Epithelial cell of esophagus (primary cell): Measurements from ENCODE around the gene ARID3A.
A peak's percentile ranks its signal among the peaks of the same experiment; 100 is the strongest.
"Not testable (repeated sequence)": the region's sequence is repeated elsewhere in the genome, so short reads cannot be mapped to it uniquely, and the experiment has no call there.

Experiments
- DNase-seq: peaks from one replicate; pipeline ENCODE4 v3.0.0; 2010; ENCODE audit warnings: low read depth
- H3K4me3 ChIP-seq: 2 replicates; pipeline ENCODE4 v1.5.1; 2011; ENCODE audit warnings: mild to moderate bottlenecking, low read length, control low read depth
- CTCF ChIP-seq: IDR thresholded peaks from 2 replicates; pipeline ENCODE4 v1.5.1; 2011; ENCODE audit warnings: low read depth, mild to moderate bottlenecking, low read length, control low read depth, inconsistent platforms; ENCODE audit not compliant: insufficient read depth; ENCODE audit errors: missing control alignments

Gene ARID3A

GRCh38 chr19:1017906-1018305 is 92.1 kb downstream of the ARID3A start:
- no peak for TF ChIP-seq CTCF
- no peak overlapping the region for H3K4me3 ChIP-seq
- no peak for DNase-seq

GRCh38 chr19:1018393-1018792 is 92.6 kb downstream of the ARID3A start:
- no peak for DNase-seq
- no peak for TF ChIP-seq CTCF
- no peak overlapping the region for H3K4me3 ChIP-seq

GRCh38 chr19:1018932-1019615 is 93.2 kb downstream of the ARID3A start:
- H3K4me3 ChIP-seq: peak overlapping the region; percentile 94
- DNase-seq: no peak
- no peak for TF ChIP-seq CTCF

GRCh38 chr19:1019616-1019961 is 93.8 kb downstream of the ARID3A start:
- TF ChIP-seq CTCF: no peak
- DNase-seq: no peak
- peak overlapping the region; percentile 94 for H3K4me3 ChIP-seq

- no peak for TF ChIP-seq CTCF
- DNase-seq: peak; percentile 25
- peak overlapping the region; percentile 94 for H3K4me3 ChIP-seq
Observed at GRCh38 chr19:1019980-1020867, 94.4 kb downstream of the ARID3A start.

GRCh38 chr19:1020868-1021425 is 95.1 kb downstream of the ARID3A start, which contains the start of gene TMEM259:
Gene TMEM259, minus strand, starts transcription at chr19:1021123. Its CDS starts 127 bp downstream, at chr19:1020996.
- peak; percentile 98 for DNase-seq
- H3K4me3 ChIP-seq: peak within 1 kb of the TSS; percentile 94
- TF ChIP-seq CTCF: no peak

GRCh38 chr19:1023883-1024188 is 98.0 kb downstream of the ARID3A start:
- DNase-seq, H3K4me3 ChIP-seq: not testable (repeated sequence)

- not testable (repeated sequence) for DNase-seq, H3K4me3 ChIP-seq
Observed at GRCh38 chr19:1025080-1025479, 99.2 kb downstream of the ARID3A start.
